Fibroblast of lung (primary cell): ENCODE data around the gene P2RX4.

Experiments used
- CTCF ChIP-seq, 2 donors: IDR thresholded peaks in 1 of 2; conservative IDR thresholded peaks in 1 of 2; 1 replicate in 1 of 2; 2 replicates in 1 of 2; pipeline ENCODE4 v1.5.1; 2011 to 2012; ENCODE audit warnings: low read length in 2 of 2, control low read depth in 1 of 2, inconsistent platforms in 1 of 2, low read depth in 1 of 2, mild to moderate bottlenecking in 1 of 2
- EZH2 ChIP-seq: IDR thresholded peaks from 2 replicates; pipeline ENCODE4 v1.5.1; 2012; ENCODE audit warnings: low read length, control low read depth, mild to moderate bottlenecking; ENCODE audit errors: missing control alignments

DNA sequence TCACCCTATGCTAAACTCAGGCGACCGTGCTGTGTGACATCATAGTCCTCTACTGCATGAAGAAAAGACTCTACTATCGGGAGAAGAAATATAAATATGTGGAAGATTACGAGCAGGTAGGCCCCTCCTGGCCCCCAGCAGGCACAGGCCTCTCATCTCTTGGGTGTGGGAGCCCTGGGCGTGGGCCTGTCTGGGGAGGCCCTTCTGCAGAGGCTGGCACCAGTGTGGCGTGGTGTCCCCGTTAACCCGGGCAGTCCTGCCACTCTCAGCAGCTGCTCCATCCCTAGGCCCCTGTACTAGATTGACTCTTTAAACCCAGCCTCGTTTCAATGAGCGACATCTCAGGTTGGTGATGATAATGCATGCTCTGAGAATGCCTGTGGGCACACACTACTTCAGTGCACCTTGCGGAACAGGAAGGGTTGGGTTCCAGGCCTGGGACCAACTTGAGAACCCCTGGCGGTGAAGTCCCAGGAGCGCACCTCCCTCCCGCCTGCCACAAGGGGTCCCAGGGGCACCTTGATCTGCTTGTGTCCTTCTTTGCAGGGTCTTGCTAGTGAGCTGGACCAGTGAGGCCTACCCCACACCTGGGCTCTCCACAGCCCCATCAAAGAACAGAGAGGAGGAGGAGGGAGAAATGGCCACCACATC is 23.2 kb downstream of the P2RX4 start:
- TF ChIP-seq CTCF (conservative IDR thresholded peaks at IDR 0.05 in 1 of 2, IDR thresholded peaks at IDR 0.05 in 1 of 2; ENCODE audit: low read depth in 1 of 2, low read length in 2 of 2) (no peak), EZH2 (no peak)
